H9 (cell line): ENCODE measurements around the gene C17orf113. TPM values are rescaled to one million over a fixed set of nuclear protein-coding genes. Genes with fewer than 3 reads are reported as not detected.
"Not testable (repeated sequence)": the region's sequence is repeated elsewhere in the genome, so short reads cannot be mapped to it uniquely, and the experiment has no call there.

ENCODE experiments used
- DNase-seq: peaks from one replicate; pipeline ENCODE4 v3.0.0-alpha.2; 2017
- H2AFZ ChIP-seq: one replicate; pipeline ENCODE4 v1.6.1; 2013; ENCODE audit warnings: mild to moderate bottlenecking, low read length, control low read depth, moderate library complexity
- H2AK5ac ChIP-seq: 2 replicates; pipeline ENCODE4 v1.6.1; 2013; ENCODE audit warnings: low read length, control low read depth, mixed read lengths; ENCODE audit not compliant: insufficient read length
- H2BK120ac ChIP-seq: one replicate; pipeline ENCODE4 v1.6.1; 2013; ENCODE audit warnings: low read depth, mild to moderate bottlenecking, low read length, control low read depth, inconsistent platforms; ENCODE audit not compliant: poor library complexity, severe bottlenecking
- H2BK12ac ChIP-seq: 2 replicates; pipeline ENCODE4 v1.6.1; 2013; ENCODE audit warnings: low read length, control low read depth, mixed read lengths, low read depth; ENCODE audit not compliant: insufficient read length
- H2BK15ac ChIP-seq: 2 replicates; pipeline ENCODE4 v1.6.1; 2013; ENCODE audit warnings: low read depth, low read length, control low read depth
- H2BK20ac ChIP-seq: one replicate; pipeline ENCODE4 v1.6.1; 2013; ENCODE audit warnings: low read depth, mild to moderate bottlenecking, low read length, control low read depth, inconsistent platforms; ENCODE audit not compliant: poor library complexity, severe bottlenecking
- H2BK5ac ChIP-seq: 2 replicates; pipeline ENCODE4 v1.6.1; 2013; ENCODE audit warnings: low read length, control low read depth, mixed read lengths; ENCODE audit not compliant: insufficient read length
- H3K14ac ChIP-seq: 2 replicates; pipeline ENCODE4 v1.6.1; 2013; ENCODE audit warnings: low read length, control low read depth; ENCODE audit not compliant: insufficient read depth
- H3K18ac ChIP-seq: 2 replicates; pipeline ENCODE4 v1.6.1; 2013; ENCODE audit warnings: low read depth, mild to moderate bottlenecking, mixed read lengths, low read length, control low read depth; ENCODE audit not compliant: insufficient read length
- H3K23ac ChIP-seq: 2 replicates; pipeline ENCODE4 v1.6.1; 2013; ENCODE audit warnings: low read length, control low read depth, mixed read lengths, low read depth; ENCODE audit not compliant: insufficient read length
- H3K23me2 ChIP-seq: 2 replicates; pipeline ENCODE4 v1.6.1; 2013; ENCODE audit warnings: low read depth, mild to moderate bottlenecking, mixed read lengths, low read length, control low read depth; ENCODE audit not compliant: insufficient read length, poor library complexity, severe bottlenecking
- H3K27ac ChIP-seq: 2 replicates; pipeline ENCODE4 v1.5.1; 2013; ENCODE audit warnings: low read length, control low read depth, mixed read lengths, low read depth; ENCODE audit not compliant: insufficient read length
- H3K27me3 ChIP-seq: 2 replicates; pipeline ENCODE4 v1.6.1; 2013; ENCODE audit warnings: low read length, control low read depth, inconsistent platforms; ENCODE audit not compliant: insufficient read depth
- H3K4ac ChIP-seq: 2 replicates; pipeline ENCODE4 v1.6.1; 2013; ENCODE audit warnings: low read depth, mild to moderate bottlenecking, control low read depth, inconsistent platforms, low read length, moderate library complexity
- H3K4me1 ChIP-seq: 2 replicates; pipeline ENCODE4 v1.6.1; 2013; ENCODE audit warnings: low read length, control low read depth, inconsistent platforms; ENCODE audit not compliant: insufficient read depth
- H3K4me2 ChIP-seq: 2 replicates; pipeline ENCODE4 v1.6.1; 2013; ENCODE audit warnings: low read length, control low read depth, mixed read lengths; ENCODE audit not compliant: insufficient read length, insufficient read depth
- H3K56ac ChIP-seq: 2 replicates; pipeline ENCODE4 v1.6.1; 2013; ENCODE audit warnings: low read depth, mild to moderate bottlenecking, mixed read lengths, low read length, control low read depth; ENCODE audit not compliant: insufficient read length
- H3K79me1 ChIP-seq: 2 replicates; pipeline ENCODE4 v1.6.1; 2013; ENCODE audit warnings: low read depth, mild to moderate bottlenecking, moderate library complexity, low read length, control low read depth, inconsistent platforms; ENCODE audit not compliant: insufficient read depth, poor library complexity, severe bottlenecking
- H3K79me2 ChIP-seq: 2 replicates; pipeline ENCODE4 v1.6.1; 2013; ENCODE audit warnings: low read length, control low read depth, inconsistent platforms; ENCODE audit not compliant: insufficient read depth
- H3K9ac ChIP-seq: 2 replicates; pipeline ENCODE4 v1.6.1; 2013; ENCODE audit warnings: low read length, control low read depth, mixed read lengths; ENCODE audit not compliant: insufficient read length; ENCODE audit errors: extremely low read depth
- H3K9me3 ChIP-seq: one replicate; pipeline ENCODE4 v1.6.1; 2013; ENCODE audit warnings: low read depth, low read length, inconsistent platforms; ENCODE audit not compliant: control insufficient read depth
- H3T11ph ChIP-seq: one replicate; pipeline ENCODE4 v1.6.1; 2013; ENCODE audit warnings: mild to moderate bottlenecking, low read length, control low read depth, inconsistent platforms
- H4K20me1 ChIP-seq: one replicate; pipeline ENCODE4 v1.6.1; 2013; ENCODE audit not compliant: control insufficient read depth, insufficient read length, insufficient read depth
- H4K5ac ChIP-seq: 2 replicates; pipeline ENCODE4 v1.6.1; 2013; ENCODE audit warnings: low read depth, mild to moderate bottlenecking, mixed read lengths, low read length, control low read depth; ENCODE audit not compliant: insufficient read length
- H4K8ac ChIP-seq: replicated peaks from 2 replicates; pipeline ENCODE4 v1.6.1; 2013; ENCODE audit warnings: low read length, control low read depth, mixed read lengths, low read depth; ENCODE audit not compliant: insufficient read length
- H4K91ac ChIP-seq: 2 replicates; pipeline ENCODE4 v1.6.1; 2013; ENCODE audit warnings: low read depth, mild to moderate bottlenecking, moderate library complexity, mixed read lengths, low read length, control low read depth; ENCODE audit not compliant: insufficient read length
- H3K27ac Mint-ChIP-seq, 3 experiments: 2 replicates in 2 of 3; 3 replicates in 1 of 3; pipeline ENCODE4 v1.8.0; 2020 to 2021; ENCODE audit warnings: mixed read lengths in 3 of 3, mild to moderate bottlenecking in 1 of 3, moderate library complexity in 1 of 3
- H3K27me3 Mint-ChIP-seq: 2 replicates; pipeline ENCODE4 v1.8.0; 2021; ENCODE audit warnings: low read depth, mild to moderate bottlenecking, moderate library complexity, mixed read lengths
- H3K36me3 Mint-ChIP-seq, 3 experiments: 2 replicates in 2 of 3; 3 replicates in 1 of 3; pipeline ENCODE4 v1.8.0; 2020 to 2021; ENCODE audit warnings: low read depth in 3 of 3, mixed read lengths in 3 of 3; ENCODE audit not compliant: insufficient read depth in 1 of 3
- H3K4me1 Mint-ChIP-seq, 2 experiments: 2 replicates each; pipeline ENCODE4 v1.8.0; 2020; ENCODE audit warnings: mixed read lengths in 2 of 2
- H3K4me3 Mint-ChIP-seq, 2 experiments: 2 replicates in 1 of 2; 3 replicates in 1 of 2; pipeline ENCODE4 v1.8.0; 2020 to 2021; ENCODE audit warnings: mild to moderate bottlenecking in 2 of 2, mixed read lengths in 2 of 2, moderate library complexity in 1 of 2
- H3K9me3 Mint-ChIP-seq, 2 experiments: 2 replicates in 1 of 2; 3 replicates in 1 of 2; pipeline ENCODE4 v1.8.0; 2020; ENCODE audit warnings: mild to moderate bottlenecking in 2 of 2, mixed read lengths in 2 of 2, moderate library complexity in 1 of 2
- WGBS: extraction: QIAGEN DNeasy Blood & Tissue Kit; methylation state at CpG from one replicate; pipeline ENCODE4 v1.1.7; 2013; ENCODE audit warnings: missing lambda C conversion rate, low lambda C conversion rate, mixed read lengths; ENCODE audit not compliant: insufficient read length; ENCODE audit errors: extremely low coverage; 5-methylcytosine and 5-hydroxymethylcytosine counted together
- total RNA-seq: library from RNA; stranded (reverse); gene quantifications from 2 replicates; pipeline ENCODE4 v1.2.1, GENCODE V29; 2021

Gene C17orf113
- total RNA-seq, 1 experiment from 2014 or later, result 1.0 TPM

DNA sequence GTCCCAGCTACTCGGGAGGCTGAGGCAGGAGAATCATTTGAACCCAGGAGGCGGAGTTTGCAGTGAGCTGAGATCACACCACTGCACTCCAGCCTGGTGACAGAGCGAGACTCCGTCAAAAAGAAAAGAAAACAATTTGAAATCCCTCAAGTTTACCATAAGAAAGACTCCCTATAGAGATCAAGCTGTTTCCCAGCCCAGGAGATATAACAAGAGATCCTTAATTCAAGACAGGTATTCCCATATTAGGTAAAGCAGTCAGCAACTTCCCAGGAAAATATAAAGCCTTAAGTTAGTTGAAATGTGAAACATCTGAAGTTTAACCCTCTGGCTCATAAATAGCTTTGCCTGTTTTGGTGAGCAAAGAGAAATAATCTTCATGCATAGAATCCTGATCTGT lies 38.0 kb downstream of the C17orf113 start:
- not testable (repeated sequence) for H4K20me1 ChIP-seq, H3K9me3 Mint-ChIP-seq, H4K91ac ChIP-seq, H3K4me2 ChIP-seq, H3K9ac ChIP-seq, DNase-seq, H2AK5ac ChIP-seq, H3K79me1 ChIP-seq, H4K5ac ChIP-seq, H3K23ac ChIP-seq, H4K8ac ChIP-seq, H2BK12ac ChIP-seq, H2AFZ ChIP-seq, H3K56ac ChIP-seq, H3K27me3 Mint-ChIP-seq, H3K27me3 ChIP-seq, H2BK15ac ChIP-seq, H3K9me3 ChIP-seq, H3K23me2 ChIP-seq
- Mint-ChIP-seq H3K4me1 (peaks cover 53 to 58% of the 10 kb centered on the region in 2 experiments), H3K27ac (peak overlapping the region; percentile 90 to 99 (median 97)), H3K4me3 (peak overlapping the region; percentile 14 to 60; a peak in 4 of 5 replicates), H3K36me3 (peaks cover 12 to 32% (median 25%) of the 10 kb centered on the region in 3 experiments)
- Histone ChIP-seq H3K18ac (peak overlapping the region; percentile 92), H3K4ac (peak overlapping the region; percentile 5; the same call in 1 of the 2 replicates), H3K79me2 (peaks cover 57% of the 10 kb centered on the region), H3K14ac (peak overlapping the region; percentile 77; the same call in 1 of the 2 replicates), H2BK20ac (peak overlapping the region; percentile 98), H3T11ph (peak overlapping the region; percentile 99), H3K27ac (peak overlapping the region; percentile 68), H3K4me1 (peaks cover 15% of the 10 kb centered on the region), H2BK120ac (peak overlapping the region; percentile 97), H2BK5ac (peak overlapping the region; percentile 98)
- WGBS, result no CpG with 5 or more reads among the region's 4 CpGs
